Adrenal gland (tissue), 12 donors: Measurements from ENCODE around the gene SERPINA3. TPM values are rescaled to one million over a fixed set of nuclear protein-coding genes. Genes with fewer than 3 reads are reported as not detected.

ENCODE experiments used
- DNase-seq, 7 donors: peaks; one replicate each; pipeline ENCODE4 v3.0.0-alpha.2; 2019 to 2020
- H3K27ac ChIP-seq, 5 donors: fragments of 200-600 bp; sonication (generic) in 4 of 5; 1 replicate in 3 of 5; 2 replicates in 2 of 5; pipeline versions ENCODE4 v1.5.1 to v1.8.0; 2016 to 2020; ENCODE audit warnings: mild to moderate bottlenecking in 1 of 5
- H3K27me3 ChIP-seq: fragments of 200-600 bp; 2 replicates; pipeline ENCODE4 v1.8.0; 2021
- H3K36me3 ChIP-seq, 2 donors: fragments of 200-600 bp; replicated peaks in 1 of 2; 1 replicate in 1 of 2; 2 replicates in 1 of 2; pipeline versions ENCODE4 v1.5.1 to v1.8.0; 2018 to 2022
- H3K4me1 ChIP-seq, 2 donors: fragments of 200-600 bp; replicated peaks in 1 of 2; 1 replicate in 1 of 2; 2 replicates in 1 of 2; pipeline versions ENCODE4 v1.5.1 to v1.8.0; 2018 to 2021
- H3K4me3 ChIP-seq, 4 donors: fragments of 200-600 bp; sonication (generic) in 3 of 4; one replicate each; pipeline ENCODE4 v1.5.1; 2016 to 2018
- H3K9me3 ChIP-seq, 3 donors: fragments of 200-600 bp; sonication (generic) in 1 of 3; replicated peaks in 1 of 3; 1 replicate in 2 of 3; 2 replicates in 1 of 3; pipeline versions ENCODE4 v1.5.1 to v1.8.0; 2016 to 2021
- CTCF ChIP-seq, 6 experiments: fragments of 450-650 bp in 4 of 6; fragments of 200-600 bp in 2 of 6; sonication (generic) in 1 of 6; IDR thresholded peaks; 1 replicate in 5 of 6; 2 replicates in 1 of 6; pipeline versions ENCODE4 v1.5.1 to v1.8.0; 2016 to 2021; ENCODE audit warnings: antibody characterized with exemption in 6 of 6, mild to moderate bottlenecking in 2 of 6, moderate library complexity in 1 of 6
- POLR2A ChIP-seq, 2 donors: fragments of 450-650 bp; IDR thresholded peaks; one replicate each; pipeline ENCODE4 v1.6.1; 2017; ENCODE audit warnings: antibody characterized with exemption in 2 of 2, mild to moderate bottlenecking in 2 of 2, moderate library complexity in 1 of 2
- WGBS, 4 donors: extraction: QIAGEN DNeasy Blood & Tissue Kit in 2 of 4; methylation state at CpG; one replicate each; pipeline versions ENCODE4 v1.1.5 to v1.1.7; 2013 to 2017; 5-methylcytosine and 5-hydroxymethylcytosine counted together
- intact Hi-C, 2 donors: fragments of 100-400 bp; cut with DNase I; formaldehyde crosslinking; loops; one replicate each; pipeline versions ENCODE4 v1.14.1 to v1.15.0; 2022 to 2023
- polyA plus RNA-seq, 3 donors: library from polyadenylated mRNA; stranded (reverse); fragments of 200-250 nt in 2 of 3; fragments of 350-450 nt in 1 of 3; fragmentation: Illumina TruSeq in 1 of 3; extraction: RNeasy Lipid Tissue Mini Kit (QIAGEN cat#74804) in 1 of 3; gene quantifications; one replicate each; pipeline ENCODE4 v1.2.3, GENCODE V29; 2013 to 2014
- total RNA-seq, 9 donors: library from RNA; depleted of rRNA in 4 of 9; stranded (reverse); fragments of >200 nt in 4 of 9; fragments of 120-200 nt in 1 of 9; fragmentation: NEBNext Ultra II Directional in 1 of 9; extraction: Animal tissue kit (Norgen Biotek cat#: 25700) in 1 of 9; gene quantifications; one replicate each; pipeline versions ENCODE4 v1.1.0 to v1.2.4, GENCODE V29; 2013 to 2023
- donor health status: healthy with polysubstance abuse.
- donor health status: Bipolar disorder and iron deficiency.
- donor health status: DM: yes; HTN: yes; CAD: no.
- donor health status: DM: no; HTN: no; CAD: no.
- donor health status: DM: no; HTN: no; CAD: no.
- donor health status: DM: yes; HTN: yes; CAD: no.

Gene SERPINA3
- total and polyA plus RNA-seq, 12 donors, result 2.5 to 245 (median 34.0) TPM

GRCh38 chr14:94619297-94619696 lies 7.1 kb downstream of the SERPINA3 start:
- Histone ChIP-seq H3K9me3 (peaks cover 0 to 21% (median 0%) of the 10 kb centered on the region in 3 donors), H3K4me3 (no peak overlapping the region), H3K27me3 (no peaks in the 10 kb centered on the region), H3K27ac (no peak overlapping the region), H3K4me1 (no peaks in the 10 kb centered on the region), H3K36me3 (no peaks in the 10 kb centered on the region)
- TF ChIP-seq CTCF (IDR thresholded peaks at IDR 0.05) (no peak), POLR2A (IDR thresholded peaks at IDR 0.05) (no peak)
- DNase-seq, result no peak
- intact Hi-C loops, result no loop called here
- WGBS, 4 donors, result 82 to 87% (median 87%) methylated on average over 6 of the region's 6 CpGs

GRCh38 chr14:94620597-94620996 lies 8.4 kb downstream of the SERPINA3 start:
- Histone ChIP-seq H3K4me1 (no peaks in the 10 kb centered on the region), H3K36me3 (no peaks in the 10 kb centered on the region), H3K27me3 (no peaks in the 10 kb centered on the region), H3K4me3 (no peak overlapping the region), H3K9me3 (peaks cover 0 to 21% (median 0%) of the 10 kb centered on the region in 3 donors), H3K27ac (no peak overlapping the region)
- intact Hi-C loops, result no loop called here
- WGBS, 4 donors, result 82 to 85% (median 84%) methylated on average over 3 to 6 of the region's 6 CpGs
- DNase-seq, result peak in 1 of 7 donors; percentile 8
- TF ChIP-seq CTCF (IDR thresholded peaks at IDR 0.05) (no peak), POLR2A (IDR thresholded peaks at IDR 0.05) (no peak)

GRCh38 chr14:94621358-94622134 lies 9.4 kb downstream of the SERPINA3 start:
- no peaks in the 10 kb centered on the region for H3K36me3 ChIP-seq
- H3K27ac ChIP-seq, result no peak overlapping the region
- DNase-seq, result no peak
- no peaks in the 10 kb centered on the region for H3K4me1 ChIP-seq
- intact Hi-C loops, result no loop called here
- H3K27me3 ChIP-seq, result no peaks in the 10 kb centered on the region
- no peak for TF ChIP-seq POLR2A (IDR thresholded peaks at IDR 0.05)
- TF ChIP-seq CTCF (IDR thresholded peaks at IDR 0.05), result no peak
- peaks cover 0 to 21% (median 0%) of the 10 kb centered on the region in 3 donors for H3K9me3 ChIP-seq
- H3K4me3 ChIP-seq, result no peak overlapping the region
- 79 to 86% (median 84%) methylated on average over 5 of the region's 5 CpGs for WGBS, 4 donors

GRCh38 chr14:94622653-94623421 lies 10.6 kb downstream of the SERPINA3 start:
- 61 to 78% (median 72%) methylated on average over 6 of the region's 6 CpGs for WGBS, 4 donors
- H3K4me3 ChIP-seq, result no peak overlapping the region
- intact Hi-C loops, result no loop called here

More at GRCh38 chr14:94622653-94623421, 10.6 kb downstream of the SERPINA3 start:
- Histone ChIP-seq H3K36me3 (no peaks in the 10 kb centered on the region), H3K9me3 (peaks cover 0 to 14% (median 0%) of the 10 kb centered on the region in 3 donors), H3K27me3 (no peaks in the 10 kb centered on the region), H3K27ac (no peak overlapping the region), H3K4me1 (no peaks in the 10 kb centered on the region)
- DNase-seq, result no peak
- TF ChIP-seq POLR2A (IDR thresholded peaks at IDR 0.05) (no peak), CTCF (IDR thresholded peaks at IDR 0.05) (no peak)
